Tongue (tissue), 2 donors: Measurements from ENCODE around the gene RBM4B. TPM values are rescaled to one million over a fixed set of nuclear protein-coding genes. Genes with fewer than 3 reads are reported as not detected.
A peak's percentile ranks its signal among the peaks of the same experiment; 100 is the strongest.

Source experiments
- DNase-seq: peaks from one replicate; pipeline ENCODE4 v3.0.0-alpha.2; 2015
- total RNA-seq: library from RNA; depleted of rRNA; stranded (reverse); fragments of >200 nt; gene quantifications from one replicate; pipeline ENCODE4 v1.2.3, GENCODE V29; 2014

RBM4B gene
- total RNA-seq, 1 donor from 2014 or later = 25.4 TPM

GRCh38 chr11:66686801-66687750 is 9.4 kb upstream of the RBM4B start:
- DNase-seq = no peak

DNA sequence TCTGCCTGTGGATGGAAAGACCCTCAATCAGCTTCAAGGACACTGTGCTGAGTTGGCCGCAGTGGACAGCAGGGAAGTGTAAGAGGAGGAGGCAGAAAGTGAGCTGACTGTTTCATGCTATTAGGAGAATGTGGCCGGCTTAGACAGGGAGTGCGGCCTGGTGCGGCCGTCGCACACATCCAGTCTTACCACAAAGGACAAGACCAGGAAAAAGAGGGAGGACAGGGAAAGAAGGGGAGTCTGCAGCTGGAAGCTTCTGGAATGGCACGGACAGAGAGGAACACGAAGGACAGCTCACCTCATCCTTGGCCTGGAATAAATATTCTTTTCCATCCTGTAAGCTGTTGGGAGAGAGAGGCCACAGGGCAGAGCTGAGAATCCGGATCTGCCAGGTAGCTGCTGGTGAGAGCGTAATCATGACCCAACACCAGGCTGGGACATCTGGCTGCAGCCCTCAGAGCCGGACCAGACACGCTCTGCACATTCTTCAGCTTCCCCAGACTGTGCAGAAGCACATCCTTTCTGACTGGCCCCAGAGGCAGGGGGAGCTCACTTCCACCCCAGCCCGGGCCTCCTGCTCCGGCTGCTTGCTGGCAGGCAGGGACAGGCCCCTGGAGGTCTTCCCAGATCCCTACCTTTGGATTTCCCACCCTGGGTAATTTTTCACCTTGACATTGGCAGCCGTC is 8.6 kb upstream of the RBM4B start:
- peak; percentile 57 for DNase-seq

DNA sequence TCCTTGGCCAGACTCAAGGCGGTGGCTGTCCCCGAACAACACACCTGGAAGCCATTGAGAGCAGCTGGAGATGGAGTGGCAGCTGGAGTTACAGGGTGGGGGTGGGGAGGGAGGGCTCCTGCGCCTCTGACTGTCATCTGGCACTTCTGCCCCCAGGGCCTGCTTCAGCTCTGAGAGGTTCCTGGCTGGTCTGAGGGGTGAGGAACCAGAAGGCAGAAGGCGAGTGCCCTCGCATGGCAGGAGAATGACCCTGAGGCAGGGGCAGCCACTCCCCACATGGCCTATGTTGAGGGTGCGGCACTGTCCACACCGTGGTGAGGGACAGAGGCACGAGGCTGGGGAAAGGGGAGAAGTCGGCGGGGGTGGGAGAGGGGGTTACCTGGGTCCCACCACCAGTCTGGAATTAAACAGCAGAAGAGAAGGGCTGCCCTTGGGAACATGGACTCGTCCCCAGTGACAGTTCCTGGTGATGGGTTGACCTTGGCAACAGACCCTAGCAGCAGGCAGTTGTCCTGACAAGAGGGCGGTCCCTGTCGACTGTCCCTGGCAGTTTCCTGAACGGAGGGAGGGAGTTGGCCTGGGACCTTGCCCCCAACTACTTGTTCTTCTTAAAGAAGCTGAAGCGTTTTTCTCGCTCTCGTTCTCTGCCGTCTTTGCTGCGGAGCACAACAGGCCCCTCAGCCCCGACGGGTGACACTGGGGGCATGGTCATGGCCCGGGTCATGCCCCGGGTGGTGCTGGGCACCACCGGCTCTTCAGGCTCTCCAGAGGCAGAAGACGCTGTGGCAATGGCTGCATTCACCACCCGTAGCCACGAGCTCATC is 7.8 kb upstream of the RBM4B start:
- no peak for DNase-seq

DNA sequence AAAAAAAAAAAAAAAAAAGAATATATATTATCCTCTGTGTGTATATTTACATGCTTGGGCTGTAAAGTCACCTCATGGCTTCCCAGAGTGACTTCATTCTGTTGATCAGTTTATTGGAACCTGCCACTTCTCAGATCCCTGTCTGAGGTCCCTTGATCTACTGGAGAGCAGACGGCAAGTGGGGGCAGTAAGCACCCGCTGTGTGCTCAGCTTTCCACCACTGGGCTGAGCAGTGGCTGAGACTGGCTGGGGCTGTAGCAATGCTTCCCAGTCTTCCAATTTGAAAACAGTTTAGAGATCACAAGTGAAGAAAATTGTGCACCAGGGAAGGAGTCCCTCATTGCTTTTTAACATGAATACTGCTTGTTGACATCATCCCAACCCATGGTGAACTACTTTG is 6.9 kb upstream of the RBM4B start:
- no peak for DNase-seq

DNA sequence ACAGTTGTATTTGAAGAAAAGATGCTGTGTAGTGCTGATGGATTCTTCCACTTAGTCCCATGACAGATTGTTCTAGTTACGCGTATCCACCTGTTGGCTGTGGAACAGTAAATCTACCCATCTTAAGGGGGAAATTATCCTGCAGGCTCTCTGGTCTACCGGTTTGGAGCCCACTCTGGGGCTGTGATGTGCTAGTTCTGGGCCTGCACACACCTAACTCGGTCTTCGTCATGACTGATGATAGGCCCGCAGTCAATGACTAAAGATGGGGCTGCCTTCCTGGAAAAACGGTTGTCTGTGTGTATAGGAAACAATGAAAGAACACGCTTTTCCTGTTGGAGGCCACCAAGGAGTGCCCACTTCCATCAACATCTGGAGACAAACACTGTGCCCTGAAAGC is 6.2 kb upstream of the RBM4B start:
- DNase-seq = no peak

GRCh38 chr11:66680966-66681645 is 3.4 kb upstream of the RBM4B start:
- DNase-seq = no peak

GRCh38 chr11:66676931-66677598 is 622 bp downstream of the RBM4B start:
- no peak for DNase-seq

- no peak for DNase-seq
Observed at GRCh38 chr11:66676282-66676919, 1.3 kb downstream of the RBM4B start.

DNA sequence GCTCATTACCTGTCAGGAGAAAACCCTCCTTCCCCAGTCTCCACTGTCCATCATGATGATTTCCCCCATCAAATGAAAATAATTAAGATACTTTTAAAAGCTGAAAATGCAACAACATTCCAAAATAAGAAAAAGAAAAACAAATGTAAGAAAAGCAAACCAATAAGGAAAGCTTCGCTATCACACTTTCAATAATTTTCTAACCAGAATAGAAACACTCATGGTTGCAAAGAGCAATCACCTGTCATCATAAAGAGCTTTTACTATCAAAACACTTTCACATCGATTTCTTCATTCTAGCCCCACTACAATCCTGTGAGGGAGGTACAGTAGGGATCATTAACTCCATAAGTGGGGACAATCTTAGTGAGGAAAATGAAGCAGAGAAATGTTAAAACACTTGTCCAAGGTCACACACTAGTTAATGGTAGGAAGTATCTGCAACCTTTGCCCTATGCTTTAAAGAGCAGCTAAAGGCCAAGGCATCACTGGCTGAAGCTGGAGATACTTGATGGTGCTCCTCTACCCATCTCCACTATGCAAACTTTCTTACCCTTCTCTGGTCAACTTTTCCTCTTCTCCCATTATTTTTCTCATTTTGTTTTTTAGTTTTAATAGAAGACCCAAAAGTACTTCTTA is 2.6 kb downstream of the RBM4B start:
- no peak for DNase-seq

- DNase-seq = no peak
Observed at GRCh38 chr11:66670816-66671215, 6.9 kb downstream of the RBM4B start.

GRCh38 chr11:66665369-66665768 is 12.3 kb downstream of the RBM4B start:
- no peak for DNase-seq

DNA sequence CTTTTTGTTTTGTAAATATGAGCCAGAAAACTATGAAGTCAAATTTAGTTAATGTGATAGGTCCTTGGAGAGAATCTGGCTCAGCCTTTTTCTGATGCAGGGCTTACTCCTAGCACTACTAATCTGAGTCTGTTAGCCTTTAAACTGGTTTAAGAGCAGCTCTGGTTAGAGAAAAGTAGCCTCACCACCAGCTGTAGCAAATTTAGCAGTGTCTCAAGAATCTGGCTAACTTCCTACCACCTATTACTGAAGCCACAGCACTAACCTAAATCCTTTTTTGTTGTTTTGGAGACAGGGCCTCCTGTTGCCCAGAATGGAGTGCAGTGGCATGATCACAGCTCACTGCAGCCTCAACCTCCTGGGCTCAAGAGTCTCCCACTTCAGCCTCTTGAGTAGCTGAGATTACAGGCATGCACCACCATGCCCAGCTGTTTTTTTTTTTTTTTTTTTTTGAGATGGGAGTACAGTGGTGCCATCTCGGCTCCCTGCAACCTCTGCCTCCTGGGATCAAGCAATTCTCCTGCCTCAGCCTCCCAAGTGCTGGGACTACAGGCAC is 13.9 kb downstream of the RBM4B start:
- no peak for DNase-seq

DNA sequence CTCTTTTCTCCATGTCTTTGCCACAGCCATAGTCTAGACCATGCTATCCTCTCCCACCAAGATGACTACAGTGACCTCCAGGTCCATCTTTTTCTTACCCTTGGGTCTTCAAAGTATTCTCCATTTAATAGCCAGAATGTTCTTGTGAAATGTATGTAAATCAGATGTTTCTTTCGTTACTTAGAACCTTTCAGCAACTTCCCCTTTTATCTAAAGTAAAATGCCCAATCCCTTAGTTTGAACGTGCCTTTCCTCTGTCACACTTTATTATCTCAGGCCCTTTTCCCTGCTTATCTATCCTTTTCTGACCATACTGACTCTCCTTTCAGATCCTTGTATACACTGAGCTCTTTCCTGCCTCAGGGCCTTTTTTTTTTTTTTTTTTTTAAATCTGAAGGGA is 17.9 kb downstream of the RBM4B start:
- DNase-seq = no peak

- no peak for DNase-seq
Observed at GRCh38 chr11:66653123-66653522, 24.6 kb downstream of the RBM4B start.

GRCh38 chr11:66652651-66653050 is 25.0 kb downstream of the RBM4B start:
- DNase-seq = no peak

DNA sequence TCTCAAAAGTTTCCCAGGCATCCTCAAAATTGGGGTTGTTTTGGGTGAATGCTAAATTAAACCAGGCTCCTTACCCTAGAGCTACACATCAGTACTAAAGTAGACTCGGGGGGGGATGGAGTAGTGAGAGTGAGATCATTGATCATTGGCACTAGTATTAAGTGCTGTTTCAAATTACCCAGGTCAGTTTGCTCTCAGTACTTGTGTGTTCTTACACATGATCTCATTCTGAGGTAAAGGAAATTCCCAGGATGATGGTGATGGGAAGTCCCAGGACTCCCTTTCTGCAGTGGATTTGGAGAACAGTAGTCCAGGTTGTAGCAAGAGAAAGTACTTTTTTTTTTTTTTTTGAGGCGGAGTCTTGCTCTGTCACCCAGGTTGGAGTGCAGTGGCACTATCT is 26.7 kb downstream of the RBM4B start:
- no peak for DNase-seq

- DNase-seq = no peak
Observed at GRCh38 chr11:66649903-66650302, 27.8 kb downstream of the RBM4B start.

DNA sequence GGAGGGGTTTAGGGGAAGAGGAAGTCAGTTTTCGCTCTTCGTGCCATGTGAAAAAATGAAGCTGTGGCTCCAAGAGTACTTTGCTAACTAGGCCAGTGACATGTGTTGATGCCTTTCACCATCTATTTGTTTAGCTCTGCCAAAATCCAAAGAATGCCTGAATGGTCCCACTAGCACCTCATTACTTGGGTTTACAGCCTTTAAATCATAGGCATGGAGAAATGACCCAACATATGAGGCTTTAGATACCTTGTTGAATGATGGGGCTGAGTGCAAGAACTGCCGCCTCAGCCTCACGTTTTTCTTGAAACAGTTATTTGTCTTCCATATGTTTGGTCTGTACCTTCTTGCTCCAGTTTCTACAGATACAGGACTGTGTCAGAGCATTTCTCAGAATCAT is 30.9 kb downstream of the RBM4B start:
- DNase-seq = no peak

GRCh38 chr11:66643745-66644437 is 33.8 kb downstream of the RBM4B start:
- no peak for DNase-seq

DNA sequence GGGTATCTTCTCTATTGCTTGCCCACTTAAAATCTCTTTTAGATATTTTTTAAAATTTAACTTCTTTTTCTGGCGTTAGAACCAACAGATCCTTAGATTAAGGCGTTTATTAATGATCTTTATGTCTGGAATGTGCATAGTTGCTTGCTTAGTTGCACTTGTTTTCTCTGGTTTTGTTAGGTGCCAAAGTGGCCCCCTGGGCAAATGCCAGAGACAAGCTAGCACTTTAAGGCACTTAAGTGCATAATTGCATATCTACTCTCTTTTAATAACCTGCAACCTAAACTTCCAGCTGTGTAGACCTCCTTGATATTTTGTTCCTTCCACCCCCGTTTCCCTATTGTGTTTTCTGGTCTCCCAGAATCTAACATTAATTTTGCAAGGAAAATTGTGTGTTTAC is 35.9 kb downstream of the RBM4B start:
- DNase-seq = no peak
